ENCODE data around the gene BMP8A. TPM values are rescaled to one million over a fixed set of nuclear protein-coding genes. Genes with fewer than 3 reads are reported as not detected.
A peak's percentile ranks its signal among the peaks of the same experiment; 100 is the strongest.
"Not testable (repeated sequence)": the region's sequence is repeated elsewhere in the genome, so short reads cannot be mapped to it uniquely, and the experiment has no call there.

Gene BMP8A
- total RNA-seq: under 1 TPM; 0.35 to 0.38 TPM

DNA sequence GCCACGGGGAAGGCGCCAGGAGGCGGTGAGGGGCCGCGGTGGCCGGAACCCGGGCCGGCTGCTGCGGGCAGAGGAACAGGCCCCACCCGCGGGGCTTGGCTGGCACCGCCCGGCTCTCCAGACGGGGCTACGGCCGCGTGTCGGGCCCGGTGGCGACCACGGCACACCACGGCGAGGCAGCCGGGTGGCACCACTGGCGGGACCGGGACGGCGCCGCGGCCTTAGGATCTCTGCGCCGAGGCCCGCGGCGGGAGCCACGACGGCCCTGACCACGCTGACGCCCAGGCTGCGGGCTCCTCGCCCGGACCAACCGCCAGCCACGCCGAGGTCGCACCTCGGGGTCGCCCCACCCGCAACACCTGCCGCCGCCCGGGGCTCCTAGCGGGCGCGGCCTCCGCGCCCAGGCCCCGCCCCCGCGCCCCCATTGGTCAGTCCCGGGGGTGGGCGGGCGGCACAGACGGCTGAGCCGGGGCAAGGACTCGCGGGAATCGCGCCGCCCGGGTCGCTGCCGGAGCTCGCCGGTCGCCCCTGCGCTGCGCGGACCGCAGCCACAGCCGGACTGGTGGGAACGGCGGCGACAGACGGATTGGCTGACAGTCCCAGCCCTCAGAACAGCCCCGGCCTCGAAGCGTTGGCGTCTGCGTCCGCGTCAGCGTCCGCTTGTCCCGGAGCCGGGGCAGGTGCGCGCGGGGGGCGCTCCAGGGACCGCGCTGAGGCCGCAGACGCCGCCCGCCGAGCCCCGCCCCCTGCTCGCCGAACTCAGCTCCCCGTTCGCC lies at the start of gene BMP8A:
Gene BMP8A (plus strand): TSS at position 491 of the 776 bp plus-strand sequence. CDS start 356 bp downstream, outside the sequence.
- Mint-ChIP-seq H3K4me1 (ENCODE audit: low read depth) (peaks cover 7% of the 10 kb centered on the region), H3K27me3 (ENCODE audit: low read depth) (peaks cover 35% of the 10 kb centered on the region), H3K27ac (peak within 1 kb of the TSS; percentile 41), H3K9me3 (no peaks in the 10 kb centered on the region), H3K36me3 (ENCODE audit: insufficient read depth in 2 of 2) (no peaks in the 10 kb centered on the region), H3K4me3 (peak within 1 kb of the TSS; percentile 70 to 71)
- DNase-seq: peak; percentile 74 to 82
- ATAC-seq (replicated peaks in 1 of 2): peak; percentile 87 to 88

DNA sequence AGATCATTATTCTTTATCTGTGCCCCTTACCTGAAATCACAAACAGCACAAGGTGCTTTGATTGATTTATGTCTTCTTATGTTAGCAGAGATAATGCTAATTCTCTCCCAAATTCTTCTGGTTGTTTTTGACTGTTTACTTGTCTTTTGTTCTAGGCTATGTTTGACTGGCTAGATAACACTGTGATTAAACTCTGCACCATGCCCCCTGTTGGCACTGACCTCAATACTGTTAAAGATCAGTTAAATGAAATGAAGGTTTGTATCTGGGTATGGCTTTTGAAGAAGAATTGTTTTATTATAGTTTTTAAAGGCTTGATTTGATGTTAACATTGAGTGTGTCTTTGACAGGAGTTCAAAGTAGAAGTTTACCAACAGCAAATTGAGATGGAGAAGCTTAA lies 49.6 kb upstream of the BMP8A start:
- Mint-ChIP-seq H3K36me3 (ENCODE audit: insufficient read depth in 2 of 2) (peaks cover 20 to 25% of the 10 kb centered on the region in 2 donors), H3K9me3 (no peaks in the 10 kb centered on the region), H3K27ac (no peak overlapping the region), H3K4me3 (no peak overlapping the region), H3K27me3 (ENCODE audit: low read depth) (no peaks in the 10 kb centered on the region), H3K4me1 (ENCODE audit: low read depth) (no peaks in the 10 kb centered on the region)
- ATAC-seq (replicated peaks in 1 of 2) (no peak), DNase-seq (no peak)

DNA sequence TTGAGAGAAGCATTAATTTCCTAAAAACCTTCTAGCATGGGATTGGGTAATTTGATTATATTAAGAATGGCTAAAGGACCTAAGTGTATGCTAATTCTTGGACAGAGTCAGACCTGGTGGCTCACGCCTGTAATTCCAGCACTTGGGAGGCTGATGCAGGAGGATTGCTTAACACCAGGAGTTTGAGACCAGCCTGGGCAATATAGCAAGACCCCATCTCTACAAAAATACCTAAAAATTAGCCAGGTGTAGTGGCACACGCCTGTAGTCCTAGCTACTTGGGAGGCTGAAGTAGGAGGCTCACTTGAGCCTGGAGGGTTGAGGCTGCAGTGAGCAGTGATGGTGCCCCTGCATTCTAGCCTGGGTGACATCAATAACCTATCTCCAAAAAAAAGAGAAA lies 45.9 kb upstream of the BMP8A start:
- Mint-ChIP-seq H3K9me3 (no peaks in the 10 kb centered on the region), H3K4me3 (no peak overlapping the region), H3K27ac (no peak overlapping the region), H3K4me1 (ENCODE audit: low read depth) (no peaks in the 10 kb centered on the region), H3K36me3 (ENCODE audit: insufficient read depth in 2 of 2) (peaks cover 19 to 29% of the 10 kb centered on the region in 2 donors), H3K27me3 (ENCODE audit: low read depth) (no peaks in the 10 kb centered on the region)
- DNase-seq (no peak), ATAC-seq (replicated peaks in 1 of 2) (no peak)

DNA sequence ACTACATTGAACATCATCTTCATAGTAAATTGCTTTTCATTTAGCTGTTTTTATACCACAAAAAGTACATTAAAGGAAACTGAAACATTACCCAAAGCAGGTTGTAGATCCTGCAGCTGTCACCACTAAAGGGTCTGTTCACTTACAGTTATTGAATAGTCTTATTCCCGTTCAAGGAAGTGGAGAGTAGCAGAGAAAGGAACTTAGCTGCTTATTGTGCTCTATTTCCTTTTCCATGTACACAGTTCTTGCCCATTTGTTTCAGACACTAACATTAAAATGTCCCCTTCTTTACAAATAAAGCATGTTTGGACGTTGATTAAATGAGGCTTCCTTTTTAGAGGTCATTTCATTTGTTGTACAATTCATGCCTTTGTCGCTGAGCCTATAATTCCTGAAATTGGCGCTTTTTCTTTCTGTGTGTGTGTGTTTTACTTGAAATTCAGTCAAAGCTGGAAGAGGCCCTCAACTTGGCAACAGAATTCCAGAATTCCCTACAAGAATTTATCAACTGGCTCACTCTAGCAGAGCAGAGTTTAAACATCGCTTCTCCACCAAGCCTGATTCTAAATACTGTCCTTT lies 44.4 kb upstream of the BMP8A start:
- ATAC-seq (replicated peaks in 1 of 2) (no peak), DNase-seq (no peak)
- no peaks in the 10 kb centered on the region for H3K9me3 Mint-ChIP-seq
- peak overlapping the region; percentile 22 for H3K27ac Mint-ChIP-seq
- no peaks in the 10 kb centered on the region for H3K4me1 Mint-ChIP-seq (ENCODE audit: low read depth)
- peaks cover 14 to 34% of the 10 kb centered on the region in 2 donors for H3K36me3 Mint-ChIP-seq (ENCODE audit: insufficient read depth in 2 of 2)
- H3K4me3 Mint-ChIP-seq: no peak overlapping the region
- H3K27me3 Mint-ChIP-seq (ENCODE audit: low read depth): no peaks in the 10 kb centered on the region

GRCh38 chr1:39450041-39450440 lies 41.4 kb upstream of the BMP8A start:
- not testable (repeated sequence) for H3K27ac Mint-ChIP-seq; ATAC-seq (replicated peaks in 1 of 2); H3K27me3 Mint-ChIP-seq (ENCODE audit: low read depth); H3K4me1 Mint-ChIP-seq (ENCODE audit: low read depth); H3K9me3 Mint-ChIP-seq; H3K4me3 Mint-ChIP-seq; DNase-seq
- peaks cover 10 to 36% of the 10 kb centered on the region in 2 donors for H3K36me3 Mint-ChIP-seq (ENCODE audit: insufficient read depth in 2 of 2)

DNA sequence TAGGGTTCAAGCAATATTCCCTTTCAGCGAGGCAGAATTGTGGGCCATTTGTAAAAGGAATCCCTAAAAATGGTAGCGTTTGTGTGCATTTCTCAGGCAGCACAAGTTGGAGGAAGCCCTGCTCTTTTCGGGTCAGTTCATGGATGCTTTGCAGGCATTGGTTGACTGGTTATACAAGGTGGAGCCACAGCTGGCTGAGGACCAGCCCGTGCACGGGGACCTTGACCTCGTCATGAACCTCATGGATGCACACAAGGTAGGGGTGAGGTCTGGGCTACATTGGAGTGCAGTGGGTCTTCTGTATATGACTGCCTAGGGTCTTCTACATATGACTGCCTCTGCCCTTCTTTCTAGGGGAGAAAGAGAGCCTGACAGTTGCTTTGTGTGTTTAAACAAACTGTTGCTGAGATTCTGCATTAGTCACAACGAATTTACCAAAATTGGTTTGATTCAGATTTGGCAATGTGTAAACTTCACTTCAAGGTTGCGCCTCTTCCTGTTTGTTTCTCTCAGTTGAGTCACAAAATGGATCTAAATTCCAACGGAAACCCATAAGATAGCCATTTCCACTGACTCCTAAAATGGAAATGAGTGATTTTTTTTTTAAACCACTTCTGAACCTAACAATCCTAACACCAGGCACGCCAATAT lies 40.4 kb upstream of the BMP8A start:
- ATAC-seq (replicated peaks in 1 of 2) (no peak), DNase-seq (no peak)
- Mint-ChIP-seq H3K4me3 (no peak overlapping the region), H3K4me1 (ENCODE audit: low read depth) (no peaks in the 10 kb centered on the region), H3K27me3 (ENCODE audit: low read depth) (no peaks in the 10 kb centered on the region), H3K9me3 (no peaks in the 10 kb centered on the region), H3K36me3 (ENCODE audit: insufficient read depth in 2 of 2) (peaks cover 7 to 37% of the 10 kb centered on the region in 2 donors), H3K27ac (peak overlapping the region; percentile 33)

- ATAC-seq (replicated peaks in 1 of 2) (no peak), DNase-seq (no peak)
- Mint-ChIP-seq H3K36me3 (ENCODE audit: insufficient read depth in 2 of 2) (peaks cover 12 to 44% of the 10 kb centered on the region in 2 donors), H3K27ac (no peak overlapping the region), H3K4me1 (ENCODE audit: low read depth) (no peaks in the 10 kb centered on the region), H3K9me3 (no peaks in the 10 kb centered on the region), H3K4me3 (no peak overlapping the region), H3K27me3 (ENCODE audit: low read depth) (no peaks in the 10 kb centered on the region)
Observed at GRCh38 chr1:39452081-39452480, 39.4 kb upstream of the BMP8A start.

DNA sequence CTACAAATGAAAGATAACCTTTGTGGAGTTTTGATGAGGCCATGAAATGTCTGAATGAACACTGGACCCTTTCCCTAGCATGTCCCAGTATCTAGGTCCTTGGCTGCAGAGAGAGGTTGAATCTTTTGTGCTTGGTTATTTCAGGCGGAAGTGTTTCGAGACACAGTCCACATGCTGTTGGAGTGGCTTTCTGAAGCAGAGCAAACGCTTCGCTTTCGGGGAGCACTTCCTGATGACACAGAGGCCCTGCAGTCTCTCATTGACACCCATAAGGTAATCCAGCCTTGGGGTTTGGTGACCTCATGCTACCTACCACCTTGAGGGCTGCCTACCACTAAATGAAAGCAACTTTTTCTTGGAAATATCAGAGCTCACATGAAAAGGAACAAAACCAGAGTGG lies 38.9 kb upstream of the BMP8A start:
- H3K27me3 Mint-ChIP-seq (ENCODE audit: low read depth): no peaks in the 10 kb centered on the region
- no peak overlapping the region for H3K4me3 Mint-ChIP-seq
- no peak overlapping the region for H3K27ac Mint-ChIP-seq
- H3K9me3 Mint-ChIP-seq: no peaks in the 10 kb centered on the region
- ATAC-seq (replicated peaks in 1 of 2): no peak
- peaks cover 12 to 41% of the 10 kb centered on the region in 2 donors for H3K36me3 Mint-ChIP-seq (ENCODE audit: insufficient read depth in 2 of 2)
- H3K4me1 Mint-ChIP-seq (ENCODE audit: low read depth): no peaks in the 10 kb centered on the region
- no peak for DNase-seq

- no peak for ATAC-seq (replicated peaks in 1 of 2)
- peaks cover 16 to 41% of the 10 kb centered on the region in 2 donors for H3K36me3 Mint-ChIP-seq (ENCODE audit: insufficient read depth in 2 of 2)
- H3K9me3 Mint-ChIP-seq: no peaks in the 10 kb centered on the region
- H3K27me3 Mint-ChIP-seq (ENCODE audit: low read depth): no peaks in the 10 kb centered on the region
- no peak overlapping the region for H3K4me3 Mint-ChIP-seq
- no peak for DNase-seq
- H3K4me1 Mint-ChIP-seq (ENCODE audit: low read depth): no peaks in the 10 kb centered on the region
- no peak overlapping the region for H3K27ac Mint-ChIP-seq
Observed at GRCh38 chr1:39453603-39454002, 37.8 kb upstream of the BMP8A start.

- Mint-ChIP-seq H3K36me3 (ENCODE audit: insufficient read depth in 2 of 2) (peaks cover 17 to 37% of the 10 kb centered on the region in 2 donors), H3K27ac (no peak overlapping the region), H3K9me3 (no peaks in the 10 kb centered on the region), H3K4me1 (ENCODE audit: low read depth) (no peaks in the 10 kb centered on the region), H3K4me3 (no peak overlapping the region), H3K27me3 (ENCODE audit: low read depth) (no peaks in the 10 kb centered on the region)
- no peak for ATAC-seq (replicated peaks in 1 of 2)
- DNase-seq: no peak
Observed at GRCh38 chr1:39458991-39459390, 32.4 kb upstream of the BMP8A start.

DNA sequence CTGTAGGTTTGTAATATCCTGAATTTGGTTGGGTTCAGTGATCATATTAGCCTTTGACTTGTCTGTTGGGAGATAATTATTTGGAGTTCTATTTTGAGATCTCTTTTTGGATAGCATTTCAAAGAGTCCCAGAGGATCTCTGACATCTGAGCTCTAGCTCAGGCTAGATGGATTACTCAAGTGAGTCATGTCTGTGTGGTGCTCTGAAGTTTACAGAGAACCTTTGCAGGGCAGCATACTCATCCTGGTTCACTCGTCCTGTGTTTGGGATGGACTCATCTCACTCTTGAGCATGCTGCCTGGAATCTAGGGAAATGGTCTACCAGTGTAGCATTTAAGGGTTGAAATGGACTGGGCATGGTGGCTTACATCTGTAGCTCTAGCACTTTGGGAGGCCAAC lies 29.4 kb upstream of the BMP8A start:
- H3K36me3 Mint-ChIP-seq (ENCODE audit: insufficient read depth in 2 of 2): peaks cover 11 to 25% of the 10 kb centered on the region in 2 donors
- H3K27ac Mint-ChIP-seq: peak overlapping the region; percentile 40

DNA sequence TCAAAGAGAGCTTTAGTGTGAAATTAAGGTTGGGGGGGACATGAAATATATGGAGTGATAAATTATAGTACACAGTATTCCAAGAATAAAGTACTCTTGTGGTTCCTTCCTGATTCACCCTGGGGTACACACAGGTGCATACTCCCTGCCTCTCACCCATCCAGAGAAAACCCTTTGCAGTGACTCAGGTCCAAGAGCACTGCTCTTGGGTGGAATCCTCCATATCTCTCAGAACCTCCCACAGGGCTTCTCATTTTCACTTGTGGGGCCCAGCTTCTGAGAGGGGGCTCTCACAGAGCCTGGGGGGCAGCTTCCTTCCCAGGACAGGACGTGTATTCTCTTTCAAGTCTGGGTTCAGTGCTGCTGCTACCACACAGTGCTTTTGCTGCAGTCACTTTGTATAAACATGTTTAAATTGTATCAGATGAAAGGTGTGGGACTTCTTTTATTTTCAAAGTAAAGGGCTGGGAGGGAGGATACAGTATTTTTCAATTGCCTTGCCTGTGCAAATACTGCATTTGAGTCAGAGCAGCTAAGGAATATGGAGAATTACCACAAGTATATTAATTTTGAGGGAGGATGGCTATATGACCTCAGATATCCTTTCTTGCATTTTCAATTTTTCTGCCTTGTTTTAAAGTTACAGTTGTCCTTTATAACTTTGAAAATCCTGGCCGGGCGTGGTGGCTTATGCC lies 24.9 kb upstream of the BMP8A start:
- DNase-seq (no peak), ATAC-seq (replicated peaks in 1 of 2) (no peak)
- Mint-ChIP-seq H3K27ac (peak overlapping the region; percentile 47), H3K4me1 (ENCODE audit: low read depth) (peaks cover 6% of the 10 kb centered on the region), H3K9me3 (no peaks in the 10 kb centered on the region), H3K36me3 (ENCODE audit: insufficient read depth in 2 of 2) (peaks cover 7 to 13% of the 10 kb centered on the region in 2 donors), H3K27me3 (ENCODE audit: low read depth) (no peaks in the 10 kb centered on the region), H3K4me3 (no peak overlapping the region)

More for the DNA sequence above, 29.4 kb upstream of the BMP8A start:
- H3K4me1 Mint-ChIP-seq (ENCODE audit: low read depth): peaks cover 6% of the 10 kb centered on the region
- ATAC-seq (replicated peaks in 1 of 2) (no peak), DNase-seq (no peak)
- H3K4me3 Mint-ChIP-seq: no peak overlapping the region
- H3K27me3 Mint-ChIP-seq (ENCODE audit: low read depth): no peaks in the 10 kb centered on the region
- no peaks in the 10 kb centered on the region for H3K9me3 Mint-ChIP-seq
